ENCODE data around the gene ADAMTS4. TPM values are rescaled to one million over a fixed set of nuclear protein-coding genes. Genes with fewer than 3 reads are reported as not detected.

Gene ADAMTS4
- total RNA-seq, 1 experiment from 2014 or later: 7.0 TPM

DNA sequence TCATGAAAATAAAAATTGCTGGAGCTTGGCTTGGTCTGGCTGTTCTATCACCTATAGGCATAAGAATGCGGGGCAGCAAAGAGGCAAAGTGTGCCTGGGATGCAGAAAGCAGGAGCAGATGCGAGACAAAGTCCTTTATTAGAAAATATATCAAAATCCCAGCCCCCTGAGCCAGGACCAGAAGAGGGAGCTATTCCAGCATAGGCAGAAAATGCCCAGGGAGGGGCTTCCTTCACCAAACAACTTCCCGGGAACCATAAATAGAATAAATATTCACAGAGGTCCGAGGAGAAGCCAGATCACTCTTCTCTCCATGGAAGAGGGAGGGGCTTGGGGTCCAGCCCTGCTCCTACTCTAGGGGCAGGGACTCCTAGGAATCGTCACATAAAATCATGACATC, 27.7 kb downstream of the ADAMTS4 start:
- no peaks in the 10 kb centered on the region for H3K4me1 ChIP-seq (ENCODE audit: insufficient read depth, low read length)
- H3K27ac Mint-ChIP-seq: peak overlapping the region in 1 of 3 experiments; percentile 74; a peak in 2 of 7 replicates
- no peak overlapping the region for H2AFZ ChIP-seq (ENCODE audit: low read length)
- H3K79me2 ChIP-seq (ENCODE audit: insufficient read depth, low read length): no peaks in the 10 kb centered on the region
- no peaks in the 10 kb centered on the region for H3K9me3 ChIP-seq (ENCODE audit: control insufficient read depth, low read depth, low read length)
- H3K14ac ChIP-seq (ENCODE audit: insufficient read depth, low read length): no peak overlapping the region
- peaks cover 5% of the 10 kb centered on the region for H3K23me2 ChIP-seq (ENCODE audit: insufficient read length, low read depth, low read length, poor library complexity, severe bottlenecking)
- H3K4me1 Mint-ChIP-seq: peaks cover 11 to 18% of the 10 kb centered on the region in 2 experiments
- no peaks in the 10 kb centered on the region for H3K27me3 ChIP-seq (ENCODE audit: insufficient read depth, low read length)
- H3K36me3 Mint-ChIP-seq (ENCODE audit: insufficient read depth in 1 of 3, low read depth in 3 of 3): peaks cover 25 to 70% (median 69%) of the 10 kb centered on the region in 3 experiments; a peak in 6 of 7 replicates
- TF ChIP-seq, protein P1, sequence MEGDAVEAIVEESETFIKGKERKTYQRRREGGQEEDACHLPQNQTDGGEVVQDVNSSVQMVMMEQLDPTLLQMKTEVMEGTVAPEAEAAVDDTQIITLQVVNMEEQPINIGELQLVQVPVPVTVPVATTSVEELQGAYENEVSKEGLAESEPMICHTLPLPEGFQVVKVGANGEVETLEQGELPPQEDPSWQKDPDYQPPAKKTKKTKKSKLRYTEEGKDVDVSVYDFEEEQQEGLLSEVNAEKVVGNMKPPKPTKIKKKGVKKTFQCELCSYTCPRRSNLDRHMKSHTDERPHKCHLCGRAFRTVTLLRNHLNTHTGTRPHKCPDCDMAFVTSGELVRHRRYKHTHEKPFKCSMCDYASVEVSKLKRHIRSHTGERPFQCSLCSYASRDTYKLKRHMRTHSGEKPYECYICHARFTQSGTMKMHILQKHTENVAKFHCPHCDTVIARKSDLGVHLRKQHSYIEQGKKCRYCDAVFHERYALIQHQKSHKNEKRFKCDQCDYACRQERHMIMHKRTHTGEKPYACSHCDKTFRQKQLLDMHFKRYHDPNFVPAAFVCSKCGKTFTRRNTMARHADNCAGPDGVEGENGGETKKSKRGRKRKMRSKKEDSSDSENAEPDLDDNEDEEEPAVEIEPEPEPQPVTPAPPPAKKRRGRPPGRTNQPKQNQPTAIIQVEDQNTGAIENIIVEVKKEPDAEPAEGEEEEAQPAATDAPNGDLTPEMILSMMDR (conservative IDR thresholded peaks at IDR 0.05): peak; percentile 49; the same call in 2 of the 3 replicates
- DNase-seq: no peak
- no peak overlapping the region for H3K4ac ChIP-seq (ENCODE audit: low read depth, low read length)
- H3K9ac ChIP-seq (ENCODE audit: extremely low read depth, insufficient read length, low read length): no peak overlapping the region
- H3K79me1 ChIP-seq (ENCODE audit: insufficient read depth, low read depth, low read length, poor library complexity, severe bottlenecking): no peaks in the 10 kb centered on the region
- no CpG with 5 or more reads among the region's 5 CpGs for WGBS (ENCODE audit: extremely low coverage, insufficient read length, low lambda C conversion rate)
- no peak overlapping the region for H2BK12ac ChIP-seq (ENCODE audit: insufficient read length, low read depth, low read length)
- H3K27ac ChIP-seq (ENCODE audit: insufficient read length, low read depth, low read length): no peak overlapping the region
- no peak overlapping the region for H4K91ac ChIP-seq (ENCODE audit: insufficient read length, low read depth, low read length)
- H2BK5ac ChIP-seq (ENCODE audit: insufficient read length, low read length): no peak overlapping the region
- H3K9me3 Mint-ChIP-seq: no peaks in the 10 kb centered on the region
- no peak overlapping the region for H3K4me3 Mint-ChIP-seq
- no peak overlapping the region for H3T11ph ChIP-seq (ENCODE audit: low read length)
- H2BK120ac ChIP-seq (ENCODE audit: low read depth, low read length, poor library complexity, severe bottlenecking): no peak overlapping the region
- H2BK15ac ChIP-seq (ENCODE audit: low read depth, low read length): no peak overlapping the region
- no peaks in the 10 kb centered on the region for H4K20me1 ChIP-seq (ENCODE audit: control insufficient read depth, insufficient read depth, insufficient read length)
- no peaks in the 10 kb centered on the region; the same call in 1 of the 2 replicates for H3K27me3 Mint-ChIP-seq (ENCODE audit: low read depth)
- no peak overlapping the region for H4K5ac ChIP-seq (ENCODE audit: insufficient read length, low read depth, low read length)
- no peak overlapping the region for H3K18ac ChIP-seq (ENCODE audit: insufficient read length, low read depth, low read length)
- no peak overlapping the region for H3K4me2 ChIP-seq (ENCODE audit: insufficient read depth, insufficient read length, low read length)
- no peak overlapping the region for H3K56ac ChIP-seq (ENCODE audit: insufficient read length, low read depth, low read length)
- H4K8ac ChIP-seq (replicated peaks; ENCODE audit: insufficient read length, low read depth, low read length): no peak overlapping the region
- H2AK5ac ChIP-seq (ENCODE audit: insufficient read length, low read length): no peak overlapping the region
- no peak overlapping the region for H3K23ac ChIP-seq (ENCODE audit: insufficient read length, low read depth, low read length)
- no peak overlapping the region for H2BK20ac ChIP-seq (ENCODE audit: low read depth, low read length, poor library complexity, severe bottlenecking)
